CD4-positive, alpha-beta T cell treated with Interleukin-15 for 1 hour (primary cell): ENCODE results near the gene SCUBE2.

Experiments used
- DNase-seq: peaks from one replicate; pipeline ENCODE4 v3.0.0-alpha.2; 2020

Gene SCUBE2

DNA sequence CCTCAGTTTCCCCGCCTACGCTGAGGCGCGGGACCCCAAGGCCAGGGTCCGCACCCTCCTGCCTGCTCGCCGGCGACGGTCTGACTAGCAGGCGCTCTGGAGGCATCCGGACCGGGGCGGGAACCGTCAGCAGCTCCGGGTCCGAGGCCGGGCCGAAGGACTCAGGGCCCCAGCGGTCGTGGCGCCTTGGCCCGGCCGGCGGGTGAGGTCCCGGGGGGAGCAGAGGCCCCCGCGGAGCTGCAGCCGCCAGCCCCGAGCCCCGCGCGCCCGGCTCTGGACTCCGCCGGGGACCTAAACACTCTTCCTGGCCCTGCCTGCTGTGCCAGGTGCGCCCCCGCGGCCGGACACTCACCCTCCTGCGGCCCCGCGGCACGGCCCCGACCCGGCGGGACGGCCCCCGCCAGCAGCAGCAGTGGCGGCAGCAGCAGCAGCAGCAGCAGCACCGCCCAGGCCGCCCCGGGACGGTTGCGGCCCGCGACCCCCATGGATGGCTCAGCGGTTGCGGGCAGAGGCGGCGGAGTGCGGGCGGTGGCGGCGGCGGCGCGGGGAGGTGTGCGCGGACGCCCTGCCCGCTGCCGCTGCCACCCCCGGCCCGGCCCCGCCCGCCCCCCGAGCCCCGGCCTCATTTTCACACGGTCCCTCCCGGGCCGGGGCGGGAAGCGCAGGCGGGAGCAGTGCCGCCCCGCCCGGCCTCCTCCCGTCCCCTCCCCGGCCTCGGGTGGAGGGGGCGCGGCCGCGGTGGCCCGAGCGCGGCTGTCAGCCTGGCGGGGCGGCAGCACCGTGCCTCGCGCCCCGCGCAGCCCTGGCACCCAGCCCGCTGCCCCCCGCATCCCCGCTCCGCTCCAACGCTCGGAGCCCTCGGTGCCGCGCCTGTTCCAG, at the start of gene SCUBE2:
Gene SCUBE2 (minus strand): TSS at position 556 of the 879 bp plus-strand sequence. CDS start 71 bp downstream, at position 485.
- no peak for DNase-seq

DNA sequence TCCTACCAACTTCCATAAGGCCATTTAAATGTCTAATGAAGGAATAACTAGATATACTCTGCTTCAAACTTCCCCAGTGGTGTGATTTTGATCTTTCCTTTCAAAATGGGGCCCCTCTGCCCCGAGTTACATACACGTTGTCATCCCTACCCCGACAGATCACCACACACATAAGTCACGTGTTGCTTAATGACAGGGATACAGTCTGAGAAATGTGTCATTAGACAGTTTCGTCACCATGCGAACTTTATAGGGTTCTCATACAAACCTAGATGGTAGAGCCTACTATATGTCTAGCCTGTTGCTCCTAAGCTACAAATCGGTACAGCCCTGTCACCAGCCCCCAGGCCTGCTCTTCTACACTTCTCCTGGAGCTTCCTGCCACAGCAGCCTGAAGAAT, 49.8 kb upstream of the SCUBE2 start:
- no peak for DNase-seq

- no peak for DNase-seq
Measured at GRCh38 chr11:9139628-9140357, 48.4 kb upstream of the SCUBE2 start.

DNA sequence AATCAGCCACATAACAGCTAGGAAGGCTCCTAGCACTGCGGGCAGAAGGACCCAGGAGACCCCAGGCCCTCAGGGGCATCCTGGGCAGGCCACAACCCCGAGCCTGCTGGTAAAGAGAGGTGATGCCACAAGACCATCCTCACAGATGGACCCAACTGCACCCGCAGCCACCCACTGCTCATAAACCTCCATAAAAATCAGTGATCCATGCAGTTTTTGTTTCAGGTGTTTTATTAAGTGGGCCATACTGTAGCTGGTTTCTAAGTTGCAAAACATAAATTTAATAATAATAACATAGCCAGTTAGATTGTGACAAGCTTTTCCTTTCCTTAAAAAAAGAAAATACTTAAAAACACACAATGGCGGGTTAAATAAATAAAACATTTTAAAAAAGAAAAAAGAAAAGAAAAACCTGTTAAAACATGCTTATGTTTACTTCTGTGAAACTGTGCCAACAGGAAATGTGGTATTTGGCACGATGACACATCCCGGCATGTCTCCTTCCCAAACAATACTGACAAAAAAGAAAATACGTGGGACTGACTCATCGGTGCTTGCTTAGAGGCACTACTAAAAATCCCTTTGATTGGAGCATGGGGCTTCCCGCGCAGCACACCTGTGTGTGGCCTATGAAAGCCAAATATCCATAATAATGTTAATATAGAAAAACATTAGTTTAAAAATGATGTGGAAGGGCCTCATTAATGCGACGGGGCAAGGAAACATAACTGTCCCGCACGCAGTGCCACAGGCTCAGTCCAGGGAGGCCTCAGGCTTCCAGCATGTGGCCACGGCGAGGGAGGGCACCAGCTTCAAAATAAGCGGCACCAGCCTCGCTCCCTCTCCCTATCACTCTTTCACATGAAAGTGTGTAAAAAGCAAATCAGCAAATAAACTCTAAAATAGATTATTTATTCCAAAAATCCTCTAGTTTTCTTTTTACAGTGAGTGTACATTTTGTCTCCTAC, 47.5 kb upstream of the SCUBE2 start:
- DNase-seq: no peak

DNA sequence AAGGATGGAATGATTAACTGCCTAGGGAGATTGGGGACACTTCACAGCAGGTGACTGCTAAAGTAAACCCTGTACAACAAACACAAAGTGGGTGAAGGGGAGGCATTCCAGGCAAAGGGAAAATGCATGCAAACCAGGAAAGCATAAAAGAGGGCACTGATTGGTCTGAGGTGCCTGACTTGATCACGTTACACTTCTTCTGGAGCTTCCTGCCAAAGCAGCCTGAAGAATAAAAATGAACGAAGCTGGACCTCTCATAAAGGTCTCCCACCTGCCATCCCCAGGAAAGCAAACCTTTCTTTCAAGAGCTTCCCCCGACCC, 46.7 kb upstream of the SCUBE2 start:
- DNase-seq: no peak

DNA sequence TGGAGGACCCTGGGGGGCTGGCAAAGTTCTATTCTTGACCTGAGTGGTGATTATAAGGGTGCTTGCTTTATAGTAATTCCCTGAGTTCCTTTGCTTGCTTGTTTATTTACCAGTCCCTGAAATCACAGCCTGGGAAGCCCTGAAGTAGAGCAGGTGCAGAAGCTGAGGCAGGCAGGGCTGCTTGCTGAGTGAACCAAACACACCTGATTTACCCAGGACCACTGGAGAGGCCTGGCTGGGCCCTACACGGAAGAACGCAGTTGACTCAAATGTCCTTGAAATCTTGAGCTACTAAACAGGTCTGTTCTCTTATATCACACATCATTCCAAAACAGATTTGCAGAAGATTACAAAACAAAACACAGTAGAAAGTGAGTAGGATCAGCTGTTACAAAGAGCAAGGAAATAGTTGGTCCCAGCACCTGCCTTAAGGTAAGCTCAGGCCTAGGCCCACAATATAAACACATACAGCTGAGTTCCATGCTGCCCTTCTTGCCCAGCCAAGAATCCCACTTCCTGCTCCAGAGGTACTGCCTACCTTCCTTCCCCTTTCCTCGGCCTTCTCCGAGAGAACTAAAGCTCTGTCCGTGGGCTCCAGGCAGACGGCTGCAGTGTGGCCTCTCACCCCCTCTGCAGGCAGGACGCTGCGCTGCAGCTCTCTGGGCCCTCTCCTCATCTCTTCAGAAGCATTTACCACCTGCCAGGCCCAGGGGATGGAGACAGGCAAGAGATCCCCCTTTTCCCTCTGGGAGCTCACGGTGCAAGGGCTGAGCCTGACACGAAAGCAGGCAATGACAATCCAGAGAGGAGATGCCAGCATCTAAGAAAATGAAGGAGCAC, 46.1 kb upstream of the SCUBE2 start:
- DNase-seq: peak; percentile 56

DNA sequence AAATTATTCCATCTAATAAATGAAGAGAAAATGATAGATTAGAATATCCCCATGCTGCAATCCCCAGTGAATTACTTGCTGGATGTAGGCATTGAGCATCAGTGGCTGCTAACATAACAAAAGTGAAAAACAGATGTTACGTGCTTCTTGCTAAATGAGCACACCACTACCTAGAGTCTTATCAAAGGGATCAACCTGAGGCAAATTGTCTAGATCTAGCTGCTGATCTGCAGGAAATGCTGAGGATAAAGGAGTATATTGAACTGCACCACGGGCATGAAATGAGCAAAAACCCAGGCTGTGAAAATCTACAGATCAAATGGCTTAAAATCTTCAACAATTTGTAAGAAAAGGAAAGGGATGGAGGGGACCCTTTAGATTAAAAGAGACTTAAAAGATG, 45.3 kb upstream of the SCUBE2 start:
- no peak for DNase-seq

- DNase-seq: no peak
Measured at GRCh38 chr11:9133956-9134355, 42.6 kb upstream of the SCUBE2 start.

DNA sequence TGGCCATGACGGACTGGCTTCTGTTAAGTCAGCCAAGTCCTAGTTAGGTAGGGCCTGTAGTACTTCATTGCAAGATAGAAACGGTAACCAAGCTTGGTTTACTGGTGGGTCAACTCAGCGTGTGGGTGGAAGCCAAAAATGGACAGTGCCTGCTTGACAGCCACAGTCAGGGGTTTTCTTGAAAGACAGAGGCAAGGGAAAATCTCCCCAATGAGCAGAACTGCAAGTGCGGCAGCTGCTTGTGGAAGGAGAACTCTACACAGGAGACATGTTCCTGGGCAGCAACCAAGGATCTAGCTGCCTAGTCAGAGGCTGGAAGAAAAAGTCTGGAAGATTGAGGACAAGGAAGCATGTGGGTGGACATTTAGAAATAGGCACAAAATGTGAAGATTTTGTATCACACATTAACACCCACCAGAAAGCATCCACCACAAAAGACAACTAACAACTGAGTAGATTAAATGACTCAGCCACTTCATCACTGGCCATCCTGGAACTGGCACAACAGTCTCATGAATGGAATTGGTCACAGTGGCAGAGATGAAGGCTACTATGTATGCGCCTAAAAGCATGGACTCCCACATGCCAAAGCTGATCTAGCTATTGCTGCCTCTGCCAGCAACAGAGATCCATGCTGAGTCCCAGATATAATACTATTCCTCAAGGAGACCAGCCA, 40.9 kb upstream of the SCUBE2 start:
- no peak for DNase-seq

- DNase-seq: no peak
Measured at GRCh38 chr11:9130297-9130696, 38.9 kb upstream of the SCUBE2 start.

DNA sequence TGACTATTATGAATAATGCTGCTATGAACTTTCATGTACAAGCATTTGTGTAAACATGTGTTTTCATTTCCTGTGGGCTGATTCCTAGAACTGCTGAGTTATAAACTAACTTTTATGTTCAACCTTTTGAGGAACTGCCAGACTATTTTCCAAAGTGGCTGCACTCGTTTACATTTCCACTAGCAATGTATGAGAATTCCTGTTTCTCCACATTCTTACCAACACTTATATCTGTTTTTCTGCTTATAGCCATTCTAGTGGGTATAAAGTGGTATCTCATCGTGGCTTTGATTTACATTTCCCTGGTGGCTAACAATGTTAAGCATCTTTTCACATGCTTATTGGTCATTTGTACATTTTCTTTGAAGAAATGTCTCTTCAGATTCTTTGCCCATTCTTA, 35.2 kb upstream of the SCUBE2 start:
- DNase-seq: no peak

DNA sequence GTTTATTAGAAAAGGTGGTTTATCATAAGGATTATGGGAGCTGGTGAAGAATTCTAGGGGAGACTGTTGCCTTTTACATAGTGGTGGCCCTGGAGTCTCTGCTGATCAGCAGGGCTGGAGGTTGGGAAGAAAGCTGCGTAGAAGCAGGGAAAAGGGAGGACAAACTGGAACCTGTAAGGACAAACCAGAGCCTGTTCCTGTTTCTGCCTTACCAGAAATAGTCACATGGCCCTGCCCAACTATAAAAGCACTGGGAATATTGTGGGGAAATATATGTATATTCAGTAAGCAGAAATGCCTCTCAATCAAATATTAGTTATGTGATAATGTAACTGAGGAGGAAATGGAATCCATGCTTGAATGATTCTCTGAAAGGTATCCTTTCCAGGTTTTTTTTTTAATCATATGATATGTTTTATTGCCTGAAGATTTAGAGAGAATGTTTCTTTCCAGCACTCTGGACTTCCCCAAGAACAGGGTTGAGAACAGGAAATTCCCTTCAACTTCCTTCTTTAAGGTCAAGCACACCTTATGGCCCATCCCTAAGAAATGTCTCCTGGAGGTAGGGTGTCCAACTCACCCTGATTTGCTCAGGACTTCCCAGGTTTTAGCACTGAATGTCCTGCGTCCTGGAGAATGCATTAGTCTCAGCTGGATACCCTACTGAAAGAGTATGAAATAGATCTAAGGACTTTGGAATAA, 33.9 kb upstream of the SCUBE2 start:
- DNase-seq: no peak

DNA sequence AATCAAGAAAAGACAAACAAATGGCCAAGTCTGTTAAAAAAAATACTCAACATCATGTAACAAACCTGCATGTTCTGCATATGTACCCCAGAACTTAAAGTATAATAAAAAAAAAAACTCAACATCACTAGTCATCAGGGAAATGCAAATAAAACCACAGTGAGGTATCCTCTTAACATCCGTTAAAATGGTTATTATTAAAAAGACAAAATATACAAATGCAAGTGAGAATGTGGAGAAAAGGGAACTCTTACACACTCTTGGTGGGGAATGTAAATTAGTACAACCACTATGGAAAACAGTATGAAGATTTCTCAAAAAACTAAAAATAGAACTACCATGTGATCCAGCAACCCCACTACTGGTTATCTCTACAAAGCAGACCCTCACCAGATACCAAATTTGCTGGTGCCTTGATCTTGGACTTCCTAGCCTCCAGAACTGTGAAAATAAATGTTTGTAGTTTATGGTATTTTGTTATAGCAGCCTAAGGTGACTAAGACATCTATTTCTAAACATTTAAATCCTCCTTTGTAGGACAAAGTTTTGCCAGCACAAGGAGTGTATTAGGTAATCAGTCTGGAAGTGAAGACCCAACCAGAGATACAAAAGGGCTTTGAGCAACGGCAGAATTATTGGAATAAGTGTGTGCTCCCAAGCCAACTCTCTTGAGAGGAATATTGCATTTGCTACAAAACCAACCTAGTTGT, 32.4 kb upstream of the SCUBE2 start:
- DNase-seq: no peak

- no peak for DNase-seq
Measured at GRCh38 chr11:9121469-9121796, 30.0 kb upstream of the SCUBE2 start.

DNA sequence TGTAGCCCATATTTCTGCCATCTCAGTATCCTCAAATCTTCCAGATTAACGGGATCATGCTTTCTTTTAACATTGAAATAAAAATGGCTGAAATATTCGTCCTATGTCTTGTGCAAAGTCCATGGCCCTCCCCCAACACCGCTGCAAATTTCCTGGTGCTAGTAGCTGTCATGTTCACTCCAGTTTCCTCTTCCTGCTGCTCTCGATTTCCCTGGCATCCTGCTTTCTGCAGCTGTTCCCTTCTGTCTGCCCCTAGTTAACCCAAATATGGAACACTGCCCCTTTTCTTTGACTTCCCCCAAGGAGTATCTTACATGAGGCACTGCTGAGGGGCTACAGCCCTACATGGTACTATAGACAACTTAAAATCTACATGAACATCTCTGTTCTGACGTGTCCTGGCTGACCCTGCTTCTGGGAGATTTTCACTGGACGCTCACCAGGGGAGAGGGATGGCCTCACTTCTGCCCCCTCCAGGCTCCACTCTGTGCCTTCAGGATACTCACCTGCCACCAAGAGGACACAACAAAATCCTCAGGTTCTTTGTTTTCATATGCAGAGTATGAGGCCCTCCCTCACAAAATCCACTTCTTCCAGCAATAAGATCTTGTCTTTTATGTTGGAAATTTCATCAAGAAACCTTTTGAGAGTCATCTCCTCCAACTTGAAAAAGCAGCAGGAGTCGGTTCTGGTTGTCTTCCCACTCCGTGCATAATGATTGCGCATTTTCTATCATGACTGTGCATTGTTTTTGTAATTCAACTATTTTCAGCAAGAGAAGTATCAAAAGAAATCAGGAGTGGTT, 29.5 kb upstream of the SCUBE2 start:
- DNase-seq: no peak

DNA sequence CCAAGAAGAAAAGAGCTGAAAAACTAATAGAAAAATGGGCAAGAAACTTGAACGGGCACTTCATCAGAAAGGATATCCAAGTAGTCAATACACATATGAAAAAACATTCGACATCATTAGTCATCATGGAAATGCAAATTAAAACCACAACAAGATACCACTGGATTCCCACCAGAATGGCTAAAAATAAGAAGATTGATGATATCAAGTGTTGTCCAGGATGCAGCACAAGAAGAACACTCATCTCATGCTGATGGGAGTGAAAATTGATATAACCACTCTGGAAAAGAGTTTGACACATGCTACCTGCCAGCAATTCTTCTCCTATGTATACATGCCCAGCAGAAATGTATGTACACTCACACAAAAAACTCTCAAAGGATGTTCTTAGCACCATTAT, 26.9 kb upstream of the SCUBE2 start:
- no peak for DNase-seq

DNA sequence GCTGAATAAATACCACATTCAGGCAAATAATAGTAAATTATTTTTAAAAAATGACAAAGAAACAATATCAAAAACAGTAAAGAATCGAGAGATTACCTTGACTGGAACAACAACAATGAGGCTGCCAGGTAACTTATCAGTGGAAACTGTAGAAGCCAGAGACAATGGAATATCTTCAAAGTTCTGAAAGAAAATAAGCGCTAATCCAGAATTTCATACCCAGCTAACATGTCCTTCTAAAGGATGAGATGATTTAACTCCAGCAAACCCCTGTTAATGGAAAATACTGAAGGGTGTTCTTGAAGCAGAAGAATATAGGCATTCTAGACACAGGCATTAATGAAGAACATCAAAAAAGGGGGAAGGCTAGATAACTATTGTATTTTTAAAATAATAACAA, 20.7 kb upstream of the SCUBE2 start:
- DNase-seq: no peak

DNA sequence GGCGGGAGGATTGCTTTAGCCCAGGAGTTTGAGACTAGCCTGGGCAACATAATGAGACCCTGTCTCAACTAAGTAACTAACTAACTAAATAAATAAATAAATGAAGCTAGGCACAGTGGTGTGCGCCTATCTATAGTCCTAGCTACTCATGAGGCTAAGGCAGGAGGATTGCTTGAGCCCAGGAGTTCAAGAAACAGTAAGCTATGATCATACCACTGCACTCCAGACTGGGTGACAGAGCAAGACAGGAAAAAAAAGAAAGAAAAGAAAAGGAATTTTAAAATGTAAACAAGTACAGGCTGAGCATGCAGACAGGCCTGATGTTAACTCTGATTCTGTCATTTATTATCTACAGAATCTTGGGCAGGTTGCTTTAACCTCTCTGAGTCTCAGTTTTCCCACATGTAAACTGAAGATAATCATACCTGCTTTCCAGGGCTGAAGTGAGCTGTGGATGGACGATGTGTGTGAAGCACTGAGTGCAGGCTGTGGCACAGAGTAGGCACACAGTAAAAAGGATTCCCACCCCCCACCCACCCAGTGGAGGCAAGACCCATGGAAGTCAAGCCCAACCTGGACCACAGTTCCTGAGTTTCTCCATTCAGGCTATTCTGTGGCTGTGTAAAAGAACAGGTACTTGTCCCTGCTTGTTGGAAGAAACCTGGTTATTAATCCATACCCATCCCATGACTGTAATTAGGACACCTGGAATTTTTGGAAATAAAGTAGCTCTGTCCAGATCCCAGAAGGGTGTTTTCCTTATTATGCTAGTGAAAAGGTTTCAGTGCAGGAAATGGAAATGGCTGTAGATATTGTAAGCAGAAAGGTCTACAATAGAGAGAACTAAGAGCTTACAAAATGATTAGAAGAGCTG, 18.7 kb upstream of the SCUBE2 start:
- no peak for DNase-seq

DNA sequence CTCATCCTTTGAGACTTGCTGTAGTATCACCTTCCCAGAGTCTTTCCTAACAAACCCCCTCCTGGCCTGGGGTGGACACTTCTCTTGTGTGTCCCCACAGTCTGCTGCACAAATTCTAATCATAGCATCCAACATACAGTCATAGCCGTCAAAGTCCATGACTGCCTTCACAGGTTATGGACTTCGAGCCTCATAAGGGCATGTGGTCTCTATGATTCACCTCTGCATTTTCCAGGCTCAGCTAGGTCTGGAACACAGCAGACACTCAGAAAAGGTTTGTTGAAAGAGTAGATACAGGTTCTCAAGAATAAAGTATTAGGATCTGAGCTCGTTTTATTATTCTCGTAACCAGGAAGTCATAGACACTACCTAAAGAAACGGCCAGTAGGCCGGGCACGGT, 13.2 kb upstream of the SCUBE2 start:
- DNase-seq: no peak
